Left forelimb (tissue), 1 donor: ENCODE results near the gene FAM53A.
"Not testable (repeated sequence)": the region's sequence is repeated elsewhere in the genome, so short reads cannot be mapped to it uniquely, and the experiment has no call there.

ENCODE experiments used
- DNase-seq: peaks from one replicate; pipeline ENCODE4 v3.0.0-alpha.2; 2018; ENCODE audit warnings: low spot score

The FAM53A gene

DNA sequence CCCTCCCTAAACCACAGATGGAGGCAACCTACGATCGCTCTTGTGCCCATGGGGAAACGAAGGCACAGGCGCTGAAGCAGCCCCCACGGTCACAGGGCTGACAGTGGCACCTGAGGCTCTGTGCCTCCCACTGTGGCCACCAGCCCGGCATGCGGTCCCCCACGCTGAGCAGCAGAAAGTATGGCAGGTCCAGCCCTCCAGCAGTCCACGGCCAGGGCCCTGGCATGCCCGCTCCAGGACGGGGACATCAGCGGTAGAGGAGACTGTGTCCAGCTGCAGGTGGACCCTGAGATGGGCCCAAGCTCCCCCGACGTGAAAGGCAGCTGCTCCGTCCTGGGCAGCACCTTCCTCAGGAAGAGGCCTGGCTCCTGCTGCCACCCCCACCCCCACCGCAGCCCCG is 61.2 kb downstream of the FAM53A start:
- DNase-seq: no peak

DNA sequence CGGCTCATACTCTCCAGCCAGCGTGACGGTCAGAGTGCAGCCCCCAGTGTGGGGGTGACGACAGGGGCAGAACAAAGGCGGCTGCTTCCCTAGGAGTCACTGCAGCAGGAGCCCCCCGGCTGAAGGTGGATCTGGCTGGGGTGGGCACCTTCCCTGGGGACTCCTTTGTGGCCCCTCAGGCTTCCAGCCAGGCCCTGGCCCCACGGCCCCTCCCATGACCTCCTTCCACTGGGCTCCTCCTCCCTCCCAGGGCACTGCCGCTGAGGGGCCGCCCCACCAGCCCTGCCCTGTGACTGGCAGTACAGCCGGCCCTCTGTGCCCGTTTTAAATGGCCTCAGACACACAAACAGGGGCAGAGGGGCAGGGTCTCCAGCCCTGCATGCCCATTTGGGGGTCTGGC is 61.9 kb downstream of the FAM53A start:
- DNase-seq: no peak

DNA sequence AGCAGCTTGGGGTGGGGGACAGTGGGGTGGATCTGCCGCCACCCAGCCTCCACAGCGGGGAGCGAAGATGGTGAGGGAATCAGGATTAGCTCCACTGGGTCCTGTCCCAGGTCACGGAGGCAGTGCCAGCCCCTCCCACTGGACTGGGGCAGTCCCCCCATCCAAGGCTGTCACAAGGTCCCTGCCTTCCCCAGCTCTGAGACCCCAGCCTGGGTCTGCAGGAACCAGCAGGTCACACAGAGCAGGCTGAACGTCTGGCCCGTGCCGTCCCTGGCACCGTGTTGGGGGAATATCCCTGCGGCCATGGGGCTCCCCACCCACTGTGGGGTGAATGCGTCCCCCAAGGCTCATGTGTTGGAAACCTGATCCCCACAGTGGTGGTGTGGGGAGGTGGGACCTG is 62.6 kb downstream of the FAM53A start:
- no peak for DNase-seq

DNA sequence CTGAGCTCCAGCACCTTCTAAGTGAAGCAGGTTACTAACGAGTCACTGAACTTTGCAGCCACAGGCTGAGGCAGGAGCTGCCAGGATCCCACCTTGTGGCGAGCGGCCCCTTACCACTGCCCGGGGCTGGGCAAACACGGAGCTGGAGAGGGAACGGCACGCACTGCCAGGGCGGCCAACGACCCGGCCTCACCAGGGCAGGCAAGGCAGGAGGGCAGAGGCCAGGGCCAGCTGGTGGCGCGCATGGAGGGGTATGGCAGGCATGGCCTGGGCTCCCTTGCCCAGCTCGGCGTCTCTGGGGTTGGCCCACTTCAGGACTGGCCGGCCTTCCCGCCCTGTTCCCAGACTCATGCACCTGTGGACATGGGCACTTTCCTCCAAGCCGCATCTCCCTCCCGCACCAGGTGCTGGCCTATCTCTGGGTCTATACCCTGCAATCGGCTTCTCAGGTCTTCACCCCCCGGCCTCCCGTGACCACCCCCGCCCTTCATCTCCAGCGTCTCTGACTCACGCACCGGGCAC is 64.9 kb downstream of the FAM53A start:
- no peak for DNase-seq

DNA sequence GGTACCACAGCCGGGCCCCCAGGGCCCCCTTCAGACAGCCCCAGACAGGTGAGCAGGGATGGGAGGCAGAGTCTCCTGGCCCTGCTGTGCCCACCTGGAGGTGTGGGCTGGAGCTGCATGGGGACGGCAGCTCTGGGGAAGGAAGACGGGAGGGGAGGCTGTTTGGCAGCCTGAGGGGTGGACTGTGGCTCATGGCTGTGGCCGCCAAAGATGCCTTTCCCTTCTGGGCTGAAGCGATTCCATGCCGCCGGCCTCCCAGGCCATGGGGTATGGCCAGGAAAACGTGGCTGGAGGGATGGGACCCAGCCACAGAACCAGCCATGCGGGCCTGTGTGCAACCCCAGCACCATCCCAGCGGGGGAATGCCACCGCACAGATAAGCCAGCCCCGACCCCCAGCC is 65.7 kb downstream of the FAM53A start:
- no peak for DNase-seq

DNA sequence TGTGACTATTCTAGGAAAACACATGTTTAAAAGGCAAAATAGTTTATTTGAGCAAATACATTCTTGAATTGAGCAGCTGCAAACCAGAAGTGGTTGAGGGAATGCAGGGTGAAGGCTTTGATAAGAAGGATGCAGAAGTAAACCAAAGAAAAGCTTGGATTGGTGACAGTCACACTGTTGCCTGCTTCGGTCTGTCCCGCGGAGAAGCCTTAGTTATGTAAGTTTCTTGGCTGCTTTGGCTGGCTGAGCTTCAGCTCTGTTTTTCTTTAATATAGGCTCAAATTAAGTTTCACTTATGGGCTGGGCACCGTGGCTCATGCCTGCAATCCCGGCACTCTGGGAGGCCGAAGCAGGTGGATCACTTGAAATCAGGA is 67.6 kb downstream of the FAM53A start:
- DNase-seq: no peak

DNA sequence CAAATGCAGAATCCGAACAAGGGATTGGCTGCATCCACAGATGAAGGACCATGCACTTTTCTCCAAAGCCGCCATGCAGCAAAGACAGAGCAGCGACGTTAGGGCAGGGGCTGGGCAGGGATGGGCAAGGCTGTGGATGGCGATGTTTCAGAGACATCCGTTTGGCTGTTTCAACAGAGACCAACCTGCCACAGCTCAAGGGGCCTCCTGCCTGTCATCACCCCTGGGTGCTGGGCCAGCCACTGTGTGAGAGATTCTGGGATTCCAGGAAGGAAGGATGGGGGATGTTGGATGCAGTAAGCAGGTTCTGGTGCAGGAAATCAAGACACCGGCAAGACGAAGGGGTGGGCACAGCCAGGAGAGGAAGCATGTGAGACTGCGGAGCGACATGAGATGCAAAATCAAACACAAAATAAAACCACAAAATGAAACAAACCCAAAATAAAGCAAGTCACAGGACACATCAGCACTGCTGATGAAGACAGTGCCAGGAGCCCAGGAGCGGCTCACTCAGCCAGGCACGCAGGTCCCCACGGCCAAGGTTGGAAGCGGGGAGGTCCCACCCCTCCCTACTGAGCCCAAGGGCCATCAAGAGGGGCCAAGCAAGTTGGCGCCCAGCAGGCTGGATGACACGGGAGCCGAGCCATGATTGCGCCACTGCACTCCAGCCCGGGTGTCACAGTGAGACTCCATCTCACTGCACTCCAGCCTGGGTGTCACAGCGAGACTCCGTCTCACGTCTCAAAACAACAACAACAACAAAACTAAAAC is 68.1 kb downstream of the FAM53A start:
- no peak for DNase-seq

DNA sequence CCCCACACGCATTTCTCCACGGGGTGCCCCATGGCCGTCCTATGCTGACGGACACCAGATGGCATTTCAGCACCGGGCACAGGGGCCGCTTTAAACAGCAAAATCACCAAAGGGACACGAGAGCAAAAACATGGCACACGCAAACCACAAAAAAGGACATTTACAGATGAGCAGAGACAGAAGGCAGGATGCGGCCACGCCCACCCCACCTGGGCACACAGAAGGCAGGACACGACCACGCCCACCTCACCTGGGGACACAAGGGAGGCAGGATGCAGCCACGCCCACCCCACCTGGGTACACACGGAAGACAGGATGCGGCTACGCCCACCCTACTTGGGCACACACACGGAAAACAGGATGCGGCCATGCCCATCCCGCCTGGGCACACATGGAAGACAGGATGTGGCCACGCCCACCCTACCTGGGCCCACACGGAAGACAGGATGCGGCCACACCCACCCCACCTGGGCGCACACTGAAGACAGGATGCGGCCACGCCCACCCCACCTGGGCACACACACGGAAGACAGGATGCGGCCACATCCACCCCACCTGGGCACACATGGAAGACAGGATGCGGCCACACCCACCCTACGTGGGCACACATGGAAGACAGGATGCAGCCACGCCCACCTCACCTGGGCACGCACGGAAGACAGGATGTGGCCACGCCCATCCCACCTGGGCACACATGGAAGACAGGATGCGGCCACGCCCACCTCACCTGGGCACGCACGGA is 69.1 kb downstream of the FAM53A start:
- no peak for DNase-seq

DNA sequence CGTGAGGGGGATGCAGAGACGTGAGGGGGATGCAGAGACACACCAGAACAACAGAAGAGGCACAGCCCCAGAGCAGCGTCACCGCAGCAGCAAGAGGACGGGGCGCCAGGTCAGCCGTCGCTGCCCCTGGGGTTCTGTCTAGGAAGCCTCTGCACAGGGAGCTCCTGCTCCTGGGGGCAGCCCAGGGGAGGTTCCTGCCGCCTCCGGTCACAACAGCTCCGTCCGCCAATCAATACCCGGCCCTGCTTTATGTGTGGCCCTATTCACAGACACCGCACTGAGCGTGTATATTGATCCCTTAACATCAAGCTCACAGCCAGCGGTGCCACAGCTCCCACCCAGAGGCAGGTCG is 69.6 kb downstream of the FAM53A start:
- no peak for DNase-seq

DNA sequence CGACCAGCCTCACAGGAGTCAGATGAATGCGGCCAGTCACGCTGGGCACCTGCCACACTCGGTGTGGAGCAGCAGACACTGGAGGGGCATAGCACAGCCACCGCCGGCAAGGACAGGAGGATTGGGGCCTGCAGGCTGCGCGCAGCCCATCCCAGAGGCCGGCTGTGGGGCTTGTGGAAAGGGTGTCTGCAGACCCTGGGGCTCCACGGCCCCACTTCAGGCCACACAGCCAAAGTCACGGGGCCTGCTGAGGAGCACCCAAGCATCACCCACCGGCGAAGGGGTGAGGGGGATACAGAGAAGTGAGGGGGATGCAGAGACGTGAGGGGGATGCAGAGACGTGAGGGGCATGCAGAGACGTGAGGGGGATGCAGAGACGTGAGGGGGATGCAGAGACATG is 70.1 kb downstream of the FAM53A start:
- no peak for DNase-seq

DNA sequence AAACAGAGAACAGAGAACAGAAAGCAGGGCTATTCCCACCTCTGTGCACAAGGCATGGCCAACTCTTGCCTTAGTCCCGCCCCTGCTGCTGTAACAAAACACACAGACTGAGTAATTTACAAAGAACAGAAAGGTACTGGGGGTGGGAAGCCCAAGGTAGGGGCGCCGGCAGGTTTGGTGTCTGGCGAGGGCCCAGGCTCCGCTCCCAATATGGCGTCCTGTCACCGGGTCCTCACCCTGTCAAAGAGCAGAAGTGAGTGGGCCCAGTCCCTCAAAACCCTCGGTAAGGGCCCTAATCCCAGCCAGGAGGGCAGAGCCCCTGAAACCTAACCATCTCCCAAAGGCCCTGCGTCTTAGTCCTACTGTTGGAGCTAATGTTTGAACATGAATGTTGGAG is 71.0 kb downstream of the FAM53A start:
- DNase-seq: no peak

DNA sequence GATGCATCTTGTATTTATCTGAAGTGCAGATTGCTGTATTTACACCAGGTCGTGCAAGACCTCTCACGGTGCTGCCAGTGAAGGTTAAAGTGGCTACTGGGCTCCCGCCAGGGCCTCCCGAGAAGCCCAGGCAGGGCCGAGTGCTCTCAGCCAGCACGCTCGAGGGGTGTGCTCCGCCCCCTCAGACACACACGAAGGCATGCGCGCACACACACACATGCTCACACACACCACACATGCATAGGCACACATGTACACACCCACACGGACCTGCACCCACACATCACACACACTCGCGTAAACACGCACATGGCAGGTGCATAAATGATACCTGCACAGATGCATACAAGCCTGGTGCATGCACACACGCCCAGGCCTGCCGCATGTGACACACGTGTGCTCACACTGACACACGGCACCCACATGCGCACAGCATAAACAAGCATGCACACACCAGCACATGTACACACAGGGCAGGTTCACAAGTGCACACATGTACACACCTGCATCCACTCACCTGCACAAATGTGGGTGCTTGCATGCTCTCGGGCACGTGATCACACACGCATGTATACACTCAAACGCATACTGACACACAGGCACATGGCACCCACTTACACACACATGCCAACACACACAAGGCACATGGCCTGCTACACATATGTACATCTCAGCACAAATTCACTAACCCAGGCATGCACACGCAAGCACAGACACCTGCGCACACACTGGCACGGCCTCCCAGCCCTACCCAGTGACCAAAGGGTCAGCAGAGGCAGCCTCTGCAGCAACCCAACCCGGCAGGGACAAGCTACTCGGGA is 71.6 kb downstream of the FAM53A start:
- DNase-seq: no peak

DNA sequence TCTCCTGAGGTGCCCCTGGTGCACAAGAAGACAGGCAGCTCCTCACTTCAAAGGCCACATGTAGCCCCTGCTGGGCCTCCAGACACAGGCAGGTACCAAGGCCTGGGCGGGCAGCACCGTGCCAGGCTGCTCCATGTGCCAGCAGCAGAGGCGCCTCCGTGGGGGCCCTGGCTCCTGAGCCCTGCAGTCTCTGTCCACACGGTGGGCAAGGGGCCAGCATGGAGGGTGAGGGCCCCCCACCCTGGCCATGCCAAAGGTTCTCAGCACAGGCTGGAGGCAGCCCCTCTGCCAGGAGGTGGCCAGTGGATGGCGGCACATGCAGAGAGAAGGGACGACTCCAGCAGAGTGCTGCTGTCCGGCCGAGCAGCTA is 72.6 kb downstream of the FAM53A start:
- no peak for DNase-seq

DNA sequence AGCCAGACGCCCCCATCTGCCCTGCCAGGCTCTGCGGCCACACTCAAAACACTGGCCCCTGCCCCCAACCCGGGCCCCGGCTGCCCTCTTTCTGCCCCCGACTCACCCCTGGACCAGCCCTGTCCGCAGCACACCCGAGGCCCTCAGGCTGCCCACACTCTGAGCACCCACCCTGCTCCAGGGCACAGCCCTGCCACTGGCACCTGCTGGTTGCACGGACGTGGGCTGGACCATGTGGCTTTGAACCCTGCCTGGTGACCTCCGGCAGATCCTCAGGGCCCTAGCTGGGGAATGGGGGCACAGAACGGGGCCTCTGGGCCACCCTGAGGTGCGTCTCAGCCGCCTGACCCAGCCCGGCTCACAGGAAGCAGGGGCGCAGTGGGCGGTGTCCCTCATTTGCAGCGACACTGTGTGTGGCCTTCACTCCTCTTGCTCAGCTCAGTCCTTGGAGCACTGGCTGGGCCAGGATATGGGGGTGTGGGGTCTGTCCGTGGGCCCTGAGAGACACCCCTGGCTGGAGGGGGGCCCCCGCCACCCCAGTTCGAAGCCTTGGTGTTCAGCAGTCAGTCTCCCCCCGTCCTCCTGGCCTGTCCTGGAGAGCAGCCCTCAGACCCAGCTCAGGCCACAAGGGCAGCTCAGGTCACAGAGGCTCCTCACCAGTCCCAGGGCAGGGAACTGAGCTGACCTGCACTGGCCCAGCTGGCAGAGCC is 73.2 kb downstream of the FAM53A start:
- no peak for DNase-seq

DNA sequence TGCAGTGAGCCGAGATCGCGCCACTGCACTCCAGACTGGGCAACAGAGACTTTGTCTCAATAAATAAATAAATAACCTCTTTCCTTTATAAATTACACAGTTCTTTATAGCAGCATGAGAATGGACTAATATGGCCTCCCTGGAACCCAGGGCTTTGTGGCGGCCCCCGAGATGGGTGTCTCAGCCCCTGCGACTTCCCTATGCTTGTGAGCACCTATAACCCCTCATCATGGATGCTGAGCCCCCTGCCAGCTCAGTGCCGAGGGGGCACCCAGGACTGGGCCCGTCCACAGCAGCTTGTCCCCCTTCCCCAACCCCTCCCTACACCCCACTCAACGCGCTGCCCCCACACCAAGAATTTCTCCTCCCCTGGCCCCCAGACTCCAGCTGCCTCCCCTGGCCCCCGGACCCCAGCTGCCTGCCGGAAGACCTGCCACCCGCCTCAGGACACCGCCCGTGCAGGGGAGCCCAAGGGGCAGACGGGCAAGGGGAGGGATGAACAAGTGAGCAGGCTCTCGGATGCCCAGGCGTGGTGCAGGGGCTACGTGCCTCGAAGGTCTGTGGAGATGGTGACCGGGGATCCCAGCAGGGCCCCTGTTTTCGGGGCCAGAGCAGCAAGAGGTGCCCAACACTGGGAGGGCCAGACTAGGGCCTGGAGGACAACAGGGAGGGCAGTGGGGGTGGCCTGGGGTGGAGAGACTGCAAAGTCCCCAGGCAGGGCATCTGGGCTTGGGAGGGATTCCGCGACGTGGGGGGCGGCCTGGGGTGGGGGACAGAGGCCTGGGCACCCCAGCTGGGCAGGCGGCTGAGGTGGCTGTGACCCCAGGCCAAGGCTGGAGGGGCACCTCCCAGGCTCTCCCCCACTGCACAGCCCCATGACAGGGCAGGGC is 74.0 kb downstream of the FAM53A start:
- DNase-seq: no peak

DNA sequence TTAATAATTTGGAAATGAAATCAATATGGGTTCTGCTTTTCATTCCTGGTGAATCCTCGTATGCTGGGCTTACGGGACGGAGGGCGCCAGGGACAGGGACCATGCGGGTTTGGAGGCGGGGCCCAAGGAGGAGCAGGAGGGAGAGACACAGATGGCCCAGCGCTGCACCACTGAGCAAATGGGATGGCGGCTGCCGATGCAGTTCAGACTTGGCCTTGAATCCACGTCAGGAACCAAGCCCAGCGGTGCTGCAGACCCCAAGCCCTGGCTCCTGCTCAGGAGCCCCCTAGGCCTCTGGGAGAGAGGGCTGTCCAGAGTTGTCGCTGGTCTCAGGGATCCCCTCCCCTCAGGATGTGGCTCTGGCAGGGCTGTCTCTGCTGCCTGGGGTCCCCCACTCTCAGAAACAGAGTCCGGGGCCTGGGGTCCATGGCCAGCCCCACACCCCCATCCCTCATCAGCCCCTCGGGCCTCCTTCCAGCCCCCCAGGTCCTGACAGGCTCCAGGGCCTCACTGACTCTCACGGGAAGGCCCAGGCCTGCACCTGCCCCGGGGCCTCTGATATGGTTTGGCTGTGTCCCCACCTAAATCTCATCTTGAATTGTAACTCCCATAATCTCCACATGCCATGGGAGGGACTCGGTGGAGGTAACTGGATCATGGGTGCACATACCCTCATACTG is 75.2 kb downstream of the FAM53A start:
- DNase-seq: no peak

DNA sequence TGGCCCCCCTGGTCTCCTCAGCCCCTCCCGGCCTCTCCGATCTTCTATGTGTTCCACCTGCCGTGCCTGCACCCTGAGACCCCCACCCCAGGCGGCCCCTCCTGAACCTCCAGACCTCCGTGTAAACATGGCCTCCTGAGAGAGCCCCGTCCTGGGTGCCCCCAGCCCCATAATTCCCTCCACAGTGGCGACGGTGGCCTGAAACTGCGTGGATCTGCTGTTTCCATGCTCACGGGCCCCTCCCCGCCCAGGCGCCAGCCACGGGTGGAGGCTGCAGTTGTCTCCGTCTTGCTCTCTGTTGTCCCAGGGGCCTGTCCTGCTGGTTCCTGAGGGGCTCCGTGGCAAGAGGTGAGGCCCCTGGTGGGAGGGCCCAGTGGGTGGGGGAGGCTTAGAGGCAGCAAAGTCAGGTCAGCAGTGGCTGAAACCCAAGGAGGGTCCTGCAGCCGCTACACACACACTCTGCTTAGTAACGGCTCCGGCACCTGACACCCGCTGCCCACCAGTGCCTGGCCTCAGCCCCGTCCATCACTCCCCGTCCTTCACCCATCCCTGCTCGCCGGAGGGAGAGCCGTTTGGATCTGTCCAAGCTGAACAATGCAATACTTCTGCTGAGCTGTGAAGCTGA is 75.8 kb downstream of the FAM53A start:
- no peak for DNase-seq

DNA sequence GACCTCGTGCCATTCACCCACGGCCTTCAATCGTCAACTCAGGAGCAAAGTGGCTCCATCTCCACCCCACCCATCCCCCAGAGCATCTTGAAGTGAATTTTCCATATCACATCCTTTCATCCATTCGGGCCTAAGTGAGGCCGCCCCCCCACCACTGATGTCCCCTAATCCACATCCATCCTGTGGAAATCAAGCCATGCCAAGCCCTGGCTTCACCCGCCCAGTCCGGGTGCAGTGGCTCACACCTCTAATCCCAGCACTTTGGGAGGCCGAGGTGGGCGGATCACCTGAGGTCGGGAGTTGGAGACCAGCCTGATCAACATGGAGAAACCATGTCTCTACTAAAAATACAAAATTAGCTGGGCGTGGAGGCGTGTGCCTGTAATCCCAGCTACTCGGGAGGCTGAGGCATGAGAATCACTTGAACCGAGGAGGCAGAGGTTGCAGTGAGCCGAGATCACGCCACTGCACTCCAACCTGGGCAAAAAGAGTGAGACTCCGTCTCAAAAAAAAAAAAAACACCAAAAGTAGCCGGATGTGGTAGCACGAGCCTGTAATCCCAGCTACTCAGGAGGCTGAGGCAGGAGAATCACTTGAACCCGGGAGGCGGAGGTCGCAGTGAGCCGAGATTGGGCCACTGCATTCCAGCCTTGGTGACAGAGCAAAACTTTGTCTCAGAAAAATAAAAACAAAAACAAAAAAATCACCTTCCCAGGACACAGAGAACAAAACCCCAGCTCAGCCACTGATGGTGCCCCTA is 76.5 kb downstream of the FAM53A start:
- not testable (repeated sequence) for DNase-seq

DNA sequence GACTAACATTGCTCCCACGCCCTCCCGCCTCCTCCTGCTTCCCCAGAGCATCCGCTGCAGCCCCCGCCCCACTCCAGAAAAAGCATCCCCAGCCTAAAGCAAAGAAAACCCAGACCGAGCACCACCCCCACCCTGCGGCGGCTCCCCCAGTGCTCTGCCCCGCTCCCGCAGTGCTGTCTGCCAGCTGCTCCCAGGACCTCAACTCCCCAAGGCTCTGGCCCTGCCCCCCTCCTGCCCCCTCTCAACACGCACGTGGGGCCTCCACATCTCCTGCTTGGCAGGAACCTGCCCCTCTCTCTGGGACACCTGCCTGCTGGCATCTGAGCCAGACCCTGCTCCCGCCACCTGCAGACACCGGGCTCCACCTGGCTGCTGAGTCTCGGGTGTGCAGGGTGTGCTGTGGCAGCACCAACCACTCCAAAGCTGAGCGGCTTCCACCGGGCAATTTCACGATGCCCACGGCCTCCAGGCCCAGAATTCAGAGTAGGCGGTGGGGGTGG is 79.4 kb downstream of the FAM53A start:
- DNase-seq: no peak
